HEK293 (cell line): ENCODE data around the gene LTBP1.

ENCODE experiments used
- CTCF ChIA-PET: fragments of 350-600 bp; formaldehyde crosslinking; extraction: SDS; loops from one replicate; lab custom pipeline; 2021; ENCODE audit warnings: antibody characterized with exemption; lab: Yijun Ruan, JAX
- POLR2A ChIA-PET: fragments of 300-600 bp; formaldehyde crosslinking; extraction: SDS; loops from one replicate; lab custom pipeline; 2020; ENCODE audit warnings: antibody characterized with exemption, inconsistent platforms; lab: Yijun Ruan, JAX
- H3K27ac ChIP-seq: fragments of 200-500 bp; sonication (Bioruptor generic); 2 replicates; pipeline ENCODE4 v1.5.1; 2014; ENCODE audit warnings: low read depth, low read length, control low read depth, inconsistent platforms; ENCODE audit errors: extremely low read depth
- H3K36me3 ChIP-seq, 2 experiments: fragments of 200-500 bp in 1 of 2; sonication (Bioruptor generic) in 1 of 2; 1 replicate in 1 of 2; 2 replicates in 1 of 2; pipeline ENCODE4 v1.5.1; 2014 to 2017; ENCODE audit warnings: inconsistent platforms in 2 of 2, low read length in 2 of 2; ENCODE audit not compliant: control insufficient read depth in 2 of 2, insufficient read depth in 1 of 2
- H3K4me1 ChIP-seq: fragments of 200-500 bp; sonication (Bioruptor generic); 2 replicates; pipeline ENCODE4 v1.5.1; 2014; ENCODE audit warnings: mild to moderate bottlenecking, low read length, inconsistent platforms; ENCODE audit not compliant: control insufficient read depth, insufficient read depth
- H3K4me3 ChIP-seq: 2 replicates; pipeline ENCODE4 v1.5.1; 2011; ENCODE audit warnings: low read depth, mild to moderate bottlenecking, control low read depth, low read length, moderate library complexity
- H3K9me3 ChIP-seq: fragments of 200-500 bp; sonication (Bioruptor generic); 2 replicates; pipeline ENCODE4 v1.5.1; 2014; ENCODE audit warnings: low read depth, low read length, inconsistent platforms; ENCODE audit not compliant: control insufficient read depth, insufficient read depth
- ELK4 ChIP-seq: IDR thresholded peaks from 2 replicates; pipeline ENCODE4 v1.6.1; 2011; ENCODE audit warnings: mild to moderate bottlenecking, low read depth, low read length, borderline replicate concordance
- PRDM1 ChIP-seq: fragments of 450-650 bp; formaldehyde crosslinking; IDR thresholded peaks from 2 replicates; pipeline ENCODE4; 2016; ENCODE audit warnings: missing biosample characterization, missing genetic modification characterization
- REPIN1 ChIP-seq: fragments of 450-650 bp; formaldehyde crosslinking; IDR thresholded peaks from 2 replicates; pipeline ENCODE4 v1.5.1; 2017; ENCODE audit warnings: missing biosample characterization, missing genetic modification characterization, low read depth
- SP2 ChIP-seq: fragments of 450-650 bp; formaldehyde crosslinking; IDR thresholded peaks from 2 replicates; pipeline ENCODE4 v1.5.1; 2016; ENCODE audit warnings: missing biosample characterization, missing genetic modification characterization
- ZBTB17 ChIP-seq: fragments of 450-650 bp; formaldehyde crosslinking; IDR thresholded peaks from 2 replicates; pipeline ENCODE4 v1.5.1; 2016; ENCODE audit warnings: missing biosample characterization, missing genetic modification characterization
- ZBTB26 ChIP-seq: fragments of 450-650 bp; formaldehyde crosslinking; optimal IDR thresholded peaks from 2 replicates; pipeline ENCODE3; 2016; ENCODE audit warnings: missing biosample characterization, mild to moderate bottlenecking, missing genetic modification characterization
- ZNF19 ChIP-seq: fragments of 450-650 bp; formaldehyde crosslinking; IDR thresholded peaks from 2 replicates; pipeline ENCODE4; 2016; ENCODE audit warnings: missing biosample characterization, missing genetic modification characterization, low read depth
- ZNF214 ChIP-seq: fragments of 450-650 bp; formaldehyde crosslinking; IDR thresholded peaks from 2 replicates; pipeline ENCODE4 v1.5.1; 2017; ENCODE audit warnings: missing biosample characterization, mild to moderate bottlenecking, missing genetic modification characterization, borderline replicate concordance
- ZNF341 ChIP-seq: fragments of 450-650 bp; formaldehyde crosslinking; IDR thresholded peaks from 2 replicates; pipeline ENCODE4; 2016; ENCODE audit warnings: low read depth, missing biosample characterization, missing genetic modification characterization
- ZNF350 ChIP-seq: fragments of 450-650 bp; formaldehyde crosslinking; IDR thresholded peaks from 2 replicates; pipeline ENCODE4 v1.5.0; 2017; ENCODE audit warnings: missing biosample characterization, mild to moderate bottlenecking, missing genetic modification characterization
- ZNF37A ChIP-seq: fragments of 450-650 bp; IDR thresholded peaks from 2 replicates; pipeline ENCODE4 v1.5.1; 2018; ENCODE audit warnings: missing biosample characterization, missing genetic modification characterization
- ZNF473 ChIP-seq: fragments of 450-650 bp; formaldehyde crosslinking; IDR thresholded peaks from 2 replicates; pipeline ENCODE4 v1.5.1; 2017; ENCODE audit warnings: missing biosample characterization, missing genetic modification characterization
- ZNF521 ChIP-seq: fragments of 450-650 bp; formaldehyde crosslinking; IDR thresholded peaks from 2 replicates; pipeline ENCODE4 v1.5.1; 2017; ENCODE audit warnings: missing biosample characterization, mild to moderate bottlenecking, missing genetic modification characterization
- ZSCAN16 ChIP-seq: fragments of 450-650 bp; formaldehyde crosslinking; IDR thresholded peaks from 2 replicates; pipeline ENCODE4 v1.5.1; 2016; ENCODE audit warnings: missing biosample characterization, missing genetic modification characterization
- TF ChIP-seq, protein P1 (sequence below): fragments of 450-650 bp; formaldehyde crosslinking; IDR thresholded peaks from 2 replicates; pipeline ENCODE4 v1.5.1; 2016; ENCODE audit warnings: missing biosample characterization, missing genetic modification characterization
- TF ChIP-seq, protein P2 (sequence below): fragments of 450-650 bp; formaldehyde crosslinking; IDR thresholded peaks from 2 replicates; pipeline ENCODE4 v1.5.1; 2016; ENCODE audit warnings: missing biosample characterization, missing genetic modification characterization
- TF ChIP-seq, protein P3 (sequence below): fragments of 450-650 bp; formaldehyde crosslinking; IDR thresholded peaks from 2 replicates; pipeline ENCODE4 v1.5.1; 2016; ENCODE audit warnings: missing biosample characterization, missing genetic modification characterization

The LTBP1 gene

DNA sequence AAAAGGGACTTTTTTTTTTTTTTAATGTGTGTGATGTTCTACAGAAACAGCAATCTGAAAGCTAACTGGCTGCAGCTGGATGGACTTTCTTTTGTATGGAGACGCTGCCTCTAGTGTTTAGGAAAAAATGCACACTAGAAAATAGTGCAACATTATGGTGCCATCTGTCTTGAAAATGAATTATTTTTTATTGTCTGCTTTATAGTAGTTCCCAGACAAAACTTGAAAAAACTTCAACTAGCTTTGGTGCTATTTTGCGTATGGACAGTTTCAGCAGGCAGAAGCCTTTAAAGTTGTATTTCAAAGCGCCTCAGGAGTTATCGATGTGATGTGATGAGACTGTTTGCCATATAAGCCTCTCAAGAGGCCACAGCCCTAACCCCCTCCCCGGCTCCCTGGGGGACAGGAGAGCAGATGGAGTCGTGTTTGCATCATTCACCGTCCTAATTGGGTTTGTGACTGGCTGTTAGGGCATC is 86.9 kb downstream of the LTBP1 start:
- no peaks in the 10 kb centered on the region for H3K4me1 ChIP-seq
- no peak overlapping the region for H3K27ac ChIP-seq
- no peak overlapping the region for H3K4me3 ChIP-seq
- H3K9me3 ChIP-seq: no peaks in the 10 kb centered on the region
- ChIA-PET CTCF (interaction anchor here (0.5 to 4.3 kb wide), 22 partner anchors 8 to 550 kb away, joined by 3 to 44 read pairs (median 4); no protein-coding TSS in a partner anchor), POLR2A (interaction anchor here (1.0 kb wide), 1 partner anchor 80 kb away, joined by 3 read pairs; no protein-coding TSS in a partner anchor)
- H3K36me3 ChIP-seq: no peaks in the 10 kb centered on the region
- TF ChIP-seq, protein P1, sequence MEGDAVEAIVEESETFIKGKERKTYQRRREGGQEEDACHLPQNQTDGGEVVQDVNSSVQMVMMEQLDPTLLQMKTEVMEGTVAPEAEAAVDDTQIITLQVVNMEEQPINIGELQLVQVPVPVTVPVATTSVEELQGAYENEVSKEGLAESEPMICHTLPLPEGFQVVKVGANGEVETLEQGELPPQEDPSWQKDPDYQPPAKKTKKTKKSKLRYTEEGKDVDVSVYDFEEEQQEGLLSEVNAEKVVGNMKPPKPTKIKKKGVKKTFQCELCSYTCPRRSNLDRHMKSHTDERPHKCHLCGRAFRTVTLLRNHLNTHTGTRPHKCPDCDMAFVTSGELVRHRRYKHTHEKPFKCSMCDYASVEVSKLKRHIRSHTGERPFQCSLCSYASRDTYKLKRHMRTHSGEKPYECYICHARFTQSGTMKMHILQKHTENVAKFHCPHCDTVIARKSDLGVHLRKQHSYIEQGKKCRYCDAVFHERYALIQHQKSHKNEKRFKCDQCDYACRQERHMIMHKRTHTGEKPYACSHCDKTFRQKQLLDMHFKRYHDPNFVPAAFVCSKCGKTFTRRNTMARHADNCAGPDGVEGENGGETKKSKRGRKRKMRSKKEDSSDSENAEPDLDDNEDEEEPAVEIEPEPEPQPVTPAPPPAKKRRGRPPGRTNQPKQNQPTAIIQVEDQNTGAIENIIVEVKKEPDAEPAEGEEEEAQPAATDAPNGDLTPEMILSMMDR (tag by site-specific recombination): peak; percentile 28; the same call in 1 of the 2 replicates
- peak; percentile 39; the same call in 1 of the 2 replicates for TF ChIP-seq ZBTB17
- no peak for TF ChIP-seq ZNF350 (tag by site-specific recombination)

DNA sequence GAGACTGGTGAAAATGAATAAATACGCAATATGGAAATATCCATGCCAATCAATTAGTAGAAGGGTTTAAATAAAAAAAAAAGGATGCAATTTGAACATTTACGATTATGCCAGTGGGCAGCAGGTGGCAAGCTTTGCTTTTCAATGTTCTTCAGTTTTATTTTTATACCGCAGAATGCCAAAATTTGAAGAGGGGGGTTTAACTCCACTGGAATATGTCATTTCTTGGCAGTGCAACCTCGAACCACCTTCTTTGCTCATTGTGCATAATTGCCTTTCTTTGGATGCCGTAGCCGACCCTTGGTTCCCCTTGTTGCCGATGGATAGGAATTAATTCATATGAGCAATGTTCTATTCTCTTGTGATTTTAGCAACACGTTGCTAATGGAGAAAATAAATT is 88.0 kb downstream of the LTBP1 start:
- Histone ChIP-seq H3K4me3 (no peak overlapping the region), H3K4me1 (no peaks in the 10 kb centered on the region), H3K9me3 (no peaks in the 10 kb centered on the region), H3K36me3 (no peaks in the 10 kb centered on the region), H3K27ac (no peak overlapping the region)
- CTCF ChIA-PET: interaction anchor here (0.5 to 4.3 kb wide), 12 partner anchors 9 to 548 kb away, joined by 3 to 44 read pairs (median 4); no protein-coding TSS in a partner anchor
- TF ChIP-seq, protein P1 (tag by site-specific recombination): 0 out of 2 replicates have a peak, but pooled peaks have one; percentile 28
- TF ChIP-seq REPIN1 (tag by site-specific recombination): no peak
- POLR2A ChIA-PET: no interaction called here

DNA sequence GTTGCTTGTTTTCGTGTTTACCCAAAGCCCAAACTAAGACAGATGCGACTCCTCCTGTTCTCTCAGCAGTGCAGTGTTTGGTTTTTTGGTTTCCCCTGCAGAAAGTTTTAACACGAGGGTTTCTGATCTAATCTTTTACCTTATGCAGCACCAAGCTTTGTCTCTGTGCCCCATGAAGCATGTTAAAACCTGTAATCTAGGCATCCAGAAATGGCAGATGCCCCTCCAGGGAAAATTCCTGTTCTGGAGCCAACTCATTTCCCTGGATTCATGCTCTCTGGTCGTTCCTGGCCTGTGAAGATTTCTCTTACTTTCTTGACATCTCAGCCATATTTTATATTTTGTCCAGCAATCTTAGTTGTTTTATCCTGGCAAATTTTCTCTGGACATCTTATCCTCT is 91.5 kb downstream of the LTBP1 start:
- no peak for TF ChIP-seq ZSCAN16 (tag by site-specific recombination)
- TF ChIP-seq, all 188 proteins: peak for 0
- CTCF ChIA-PET: interaction anchor here (0.8 kb wide), 1 partner anchor 403 kb away, joined by 3 read pairs; no protein-coding TSS in a partner anchor
- no peaks in the 10 kb centered on the region for H3K9me3 ChIP-seq
- H3K4me3 ChIP-seq: no peak overlapping the region
- H3K36me3 ChIP-seq: no peaks in the 10 kb centered on the region
- no peaks in the 10 kb centered on the region for H3K4me1 ChIP-seq
- no peak overlapping the region for H3K27ac ChIP-seq
- POLR2A ChIA-PET: no interaction called here

DNA sequence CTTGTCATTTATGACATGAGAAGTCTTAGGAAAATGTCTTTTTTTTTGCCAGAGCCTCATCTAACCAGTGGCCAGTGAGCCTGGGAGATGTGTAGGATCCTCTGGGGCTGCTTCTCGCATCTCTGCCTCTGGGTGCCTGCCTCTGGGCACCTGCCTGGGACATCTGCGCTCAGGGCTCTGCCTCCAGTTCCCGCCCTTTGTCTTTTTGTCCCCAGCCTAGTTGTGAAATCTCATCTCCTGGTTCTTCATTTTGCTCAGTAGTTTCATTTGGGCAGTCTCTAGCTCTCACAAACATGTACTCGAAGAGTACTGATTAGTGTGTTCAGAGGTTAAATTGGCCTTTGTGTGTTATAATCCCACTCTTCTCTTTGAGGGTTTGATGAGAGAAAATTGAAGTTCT is 92.0 kb downstream of the LTBP1 start:
- no peaks in the 10 kb centered on the region for H3K9me3 ChIP-seq
- no peaks in the 10 kb centered on the region for H3K36me3 ChIP-seq
- H3K4me1 ChIP-seq: no peaks in the 10 kb centered on the region
- H3K4me3 ChIP-seq: no peak overlapping the region
- POLR2A ChIA-PET: no interaction called here
- H3K27ac ChIP-seq: no peak overlapping the region
- CTCF ChIA-PET: interaction anchor here (0.6 to 0.8 kb wide), 2 partner anchors 357 to 403 kb away, joined by 3 read pairs; no protein-coding TSS in a partner anchor
- TF ChIP-seq, protein P2, sequence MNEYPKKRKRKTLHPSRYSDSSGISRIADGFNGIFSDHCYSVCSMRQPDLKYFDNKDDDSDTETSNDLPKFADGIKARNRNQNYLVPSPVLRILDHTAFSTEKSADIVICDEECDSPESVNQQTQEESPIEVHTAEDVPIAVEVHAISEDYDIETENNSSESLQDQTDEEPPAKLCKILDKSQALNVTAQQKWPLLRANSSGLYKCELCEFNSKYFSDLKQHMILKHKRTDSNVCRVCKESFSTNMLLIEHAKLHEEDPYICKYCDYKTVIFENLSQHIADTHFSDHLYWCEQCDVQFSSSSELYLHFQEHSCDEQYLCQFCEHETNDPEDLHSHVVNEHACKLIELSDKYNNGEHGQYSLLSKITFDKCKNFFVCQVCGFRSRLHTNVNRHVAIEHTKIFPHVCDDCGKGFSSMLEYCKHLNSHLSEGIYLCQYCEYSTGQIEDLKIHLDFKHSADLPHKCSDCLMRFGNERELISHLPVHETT (tag by site-specific recombination): no peak
- no peak for TF ChIP-seq ZNF37A (tag by site-specific recombination)
- no peak for TF ChIP-seq ZNF473
- no peak for TF ChIP-seq PRDM1 (tag by site-specific recombination)
- no peak for TF ChIP-seq ZNF521 (tag by site-specific recombination)
- no peak for TF ChIP-seq ZNF214 (tag by site-specific recombination)
- TF ChIP-seq ZNF19 (tag by site-specific recombination): no peak
- TF ChIP-seq SP2: no peak
- no peak for TF ChIP-seq ZNF341
- no peak for TF ChIP-seq ZBTB26
- no peak for TF ChIP-seq ELK4
- TF ChIP-seq, protein P3, sequence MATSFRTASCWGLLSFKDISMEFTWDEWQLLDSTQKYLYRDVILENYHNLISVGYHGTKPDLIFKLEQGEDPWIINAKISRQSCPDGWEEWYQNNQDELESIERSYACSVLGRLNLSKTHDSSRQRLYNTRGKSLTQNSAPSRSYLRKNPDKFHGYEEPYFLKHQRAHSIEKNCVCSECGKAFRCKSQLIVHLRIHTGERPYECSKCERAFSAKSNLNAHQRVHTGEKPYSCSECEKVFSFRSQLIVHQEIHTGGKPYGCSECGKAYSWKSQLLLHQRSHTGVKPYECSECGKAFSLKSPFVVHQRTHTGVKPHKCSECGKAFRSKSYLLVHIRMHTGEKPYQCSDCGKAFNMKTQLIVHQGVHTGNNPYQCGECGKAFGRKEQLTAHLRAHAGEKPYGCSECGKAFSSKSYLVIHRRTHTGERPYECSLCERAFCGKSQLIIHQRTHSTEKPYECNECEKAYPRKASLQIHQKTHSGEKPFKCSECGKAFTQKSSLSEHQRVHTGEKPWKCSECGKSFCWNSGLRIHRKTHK (tag by site-specific recombination): no peak
